K562 (cell line): ENCODE measurements around the gene AGPAT4. TPM values are rescaled to one million over a fixed set of nuclear protein-coding genes. Genes with fewer than 3 reads are reported as not detected.

Source experiments
- MAZ ChIP-seq, 2 experiments: fragments of 450-650 bp in 1 of 2; sonication (generic) in 1 of 2; formaldehyde crosslinking; IDR thresholded peaks in 1 of 2; conservative IDR thresholded peaks in 1 of 2; 2 replicates each; pipeline versions ENCODE4 v1.4.0 to v1.5.0; 2020; ENCODE audit warnings: mild to moderate bottlenecking in 1 of 2, missing genetic modification reagents in 1 of 2
- ZNF668 ChIP-seq: fragments of 250-450 bp; sonication (Bioruptor Pico); IDR thresholded peaks from 2 replicates; pipeline ENCODE4 v1.8.0; 2022; ENCODE audit warnings: mild to moderate bottlenecking, inconsistent platforms
- polyA plus RNA-seq, 8 experiments: library from polyadenylated mRNA; depleted of rRNA in 4 of 8; stranded (reverse) in 5 of 8; unstranded in 3 of 8; fragments of >200 nt; fragmentation: Nextera tagmentation in 2 of 8; fragmentation: Illumina TruSeq in 1 of 8; extraction: Ambion mirVana in 2 of 8; extraction: Trizol in 1 of 8; gene quantifications; 2 replicates each; pipeline versions ENCODE4 v1.2.1 to v1.2.3, GENCODE V29; 2011 to 2014; ENCODE audit warnings: inconsistent platforms in 1 of 8, missing spikeins in 1 of 8
- total RNA-seq, 7 experiments: library from RNA; depleted of rRNA in 6 of 7; stranded (reverse); fragments of >200 nt in 6 of 7; fragmentation: Illumina TruSeq in 2 of 7; extraction: Trizol in 2 of 7; gene quantifications; 2 replicates each; pipeline versions ENCODE4 v1.2.1 to v1.2.3, GENCODE V29; 2011 to 2021; ENCODE audit warnings: low replicate concordance in 1 of 7
- TF ChIP-seq, protein P1 (sequence below), 2 experiments: fragments of 450-650 bp in 1 of 2; sonication (generic) in 1 of 2; formaldehyde crosslinking in 1 of 2; IDR thresholded peaks in 1 of 2; conservative IDR thresholded peaks in 1 of 2; 2 replicates each; pipeline versions ENCODE4 v1.6.1 to v1.8.1; 2016 to 2023; ENCODE audit warnings: mild to moderate bottlenecking in 2 of 2, moderate library complexity in 2 of 2, inconsistent platforms in 1 of 2, missing genetic modification reagents in 1 of 2
- TF ChIP-seq, protein P2 (sequence below), 2 experiments: IDR thresholded peaks in 1 of 2; conservative IDR thresholded peaks in 1 of 2; 2 replicates each; pipeline ENCODE4 v1.6.1; 2016; ENCODE audit warnings: low read depth in 2 of 2, mild to moderate bottlenecking in 1 of 2, missing compliant biosample characterization in 1 of 2, missing genetic modification characterization in 1 of 2, moderate library complexity in 1 of 2

The AGPAT4 gene
- total and polyA plus RNA-seq, 9 of the 15 experiments (the other 6 are each of a cell fraction or from before 2014, with no cell fraction given), result 2.2 to 15.0 (median 5.7) TPM

DNA sequence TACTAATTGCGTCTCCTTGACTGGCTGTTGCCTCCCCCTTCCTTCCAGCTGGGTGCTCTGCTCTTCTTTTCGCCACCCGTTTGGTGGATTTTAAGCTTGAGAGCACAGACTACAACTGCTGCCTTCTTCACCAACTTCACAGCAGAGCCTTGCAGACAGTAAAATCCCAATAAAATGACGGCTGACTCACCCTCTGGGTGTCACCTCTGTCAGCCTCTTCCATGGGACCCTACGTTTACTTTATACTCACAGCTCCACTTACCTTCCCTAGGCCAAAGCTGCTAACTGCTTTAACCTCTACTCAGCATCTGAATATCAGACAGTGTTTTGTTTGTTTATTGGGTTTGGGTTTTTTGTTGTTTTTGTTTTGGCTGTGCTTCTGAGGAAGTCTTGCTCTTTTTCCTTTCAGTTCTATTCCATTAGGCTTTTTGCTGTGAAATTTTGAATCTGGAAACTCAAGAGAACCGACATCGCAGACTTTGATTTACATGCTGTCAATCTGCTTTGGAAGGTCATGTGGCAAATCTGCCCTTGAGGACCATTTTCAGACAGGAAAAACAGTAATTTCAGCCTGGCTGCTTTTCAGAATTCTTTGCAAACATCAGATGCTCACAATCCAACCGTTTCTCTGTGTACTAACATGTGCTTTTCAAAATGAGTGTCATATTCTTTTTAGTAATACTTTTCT is 2.4 kb downstream of the AGPAT4 start (continued):
- TF ChIP-seq, protein P1, sequence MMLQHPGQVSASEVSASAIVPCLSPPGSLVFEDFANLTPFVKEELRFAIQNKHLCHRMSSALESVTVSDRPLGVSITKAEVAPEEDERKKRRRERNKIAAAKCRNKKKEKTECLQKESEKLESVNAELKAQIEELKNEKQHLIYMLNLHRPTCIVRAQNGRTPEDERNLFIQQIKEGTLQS (IDR thresholded peaks at IDR 0.05), result 0 out of 2 replicates have a peak, but pooled peaks have one; percentile 32
- TF ChIP-seq, protein P1 (CRISPR knock-in tag; conservative IDR thresholded peaks at IDR 0.05), result no peak
- TF ChIP-seq, protein P2, sequence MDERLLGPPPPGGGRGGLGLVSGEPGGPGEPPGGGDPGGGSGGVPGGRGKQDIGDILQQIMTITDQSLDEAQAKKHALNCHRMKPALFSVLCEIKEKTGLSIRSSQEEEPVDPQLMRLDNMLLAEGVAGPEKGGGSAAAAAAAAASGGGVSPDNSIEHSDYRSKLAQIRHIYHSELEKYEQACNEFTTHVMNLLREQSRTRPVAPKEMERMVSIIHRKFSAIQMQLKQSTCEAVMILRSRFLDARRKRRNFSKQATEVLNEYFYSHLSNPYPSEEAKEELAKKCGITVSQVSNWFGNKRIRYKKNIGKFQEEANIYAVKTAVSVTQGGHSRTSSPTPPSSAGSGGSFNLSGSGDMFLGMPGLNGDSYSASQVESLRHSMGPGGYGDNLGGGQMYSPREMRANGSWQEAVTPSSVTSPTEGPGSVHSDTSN (CRISPR knock-in tag; IDR thresholded peaks at IDR 0.05; ENCODE audit: low read depth), result no peak
- TF ChIP-seq, protein P2 (tag; conservative IDR thresholded peaks at IDR 0.05; ENCODE audit: low read depth), result peak; percentile 36; the same call in 1 of the 2 replicates
- TF ChIP-seq ZNF668 (CRISPR knock-in tag) (no peak), MAZ (CRISPR knock-in tag; conservative IDR thresholded peaks at IDR 0.05 in 1 of 2, IDR thresholded peaks at IDR 0.05 in 1 of 2) (peak in 1 of 2 experiments; percentile 25; a peak in 1 of 4 replicates)
